Activated CD8-positive, alpha-beta T cell treated with anti-CD3 and anti-CD28 coated beads for 36 hours (primary cell): ENCODE data around the gene LAMTOR3. TPM values are rescaled to one million over a fixed set of nuclear protein-coding genes. Genes with fewer than 3 reads are reported as not detected.

ENCODE experiments used
- ATAC-seq: fragments of 200-7000 bp; cut with Tn5 transposase; one replicate; pipeline ENCODE4 v1.10.0; 2021; ENCODE audit warnings: mild to moderate bottlenecking, moderate library complexity
- CTCF ChIA-PET: fragments of 350-600 bp; sonication (Branson Sonifier 250); formaldehyde crosslinking; loops from one replicate; lab custom pipeline; 2021; ENCODE audit warnings: antibody characterized with exemption; lab: Charles Lee
- POLR2A ChIA-PET: fragments of 350-600 bp; sonication (Branson Sonifier 250); formaldehyde crosslinking; loops from one replicate; lab custom pipeline; 2021; ENCODE audit warnings: antibody characterized with exemption; lab: Charles Lee
- DNase-seq: peaks from one replicate; pipeline ENCODE4 v3.0.0-alpha.2; 2020
- H3K27ac Mint-ChIP-seq: one replicate; pipeline ENCODE4 v1.8.0; 2021; ENCODE audit warnings: mild to moderate bottlenecking, mixed read lengths
- H3K27me3 Mint-ChIP-seq: one replicate; pipeline ENCODE4 v1.8.0; 2021; ENCODE audit warnings: mixed read lengths
- H3K36me3 Mint-ChIP-seq: one replicate; pipeline ENCODE4 v1.8.0; 2021; ENCODE audit warnings: low read depth, mixed read lengths
- H3K4me1 Mint-ChIP-seq: one replicate; pipeline ENCODE4 v1.8.0; 2021; ENCODE audit warnings: low read depth, mixed read lengths
- H3K4me3 Mint-ChIP-seq: one replicate; pipeline ENCODE4 v1.8.0; 2021; ENCODE audit warnings: mild to moderate bottlenecking, moderate library complexity, mixed read lengths
- H3K9me3 Mint-ChIP-seq: one replicate; pipeline ENCODE4 v1.8.0; 2021; ENCODE audit warnings: mixed read lengths
- intact Hi-C: fragments of 100-400 bp; cut with micrococcal nuclease; formaldehyde crosslinking; loops from one replicate; pipeline ENCODE4 v1.10.0; 2022
- total RNA-seq, 2 experiments: library from RNA; stranded (reverse); gene quantifications; one replicate each; pipeline ENCODE4 v1.2.3, GENCODE V29; 2021
- TF ChIP-seq, protein P1 (sequence below): fragments of 200-600 bp; IDR thresholded peaks from one replicate; pipeline ENCODE4 v1.8.0; 2022; ENCODE audit warnings: antibody characterized with exemption, mild to moderate bottlenecking

LAMTOR3 gene
- total RNA-seq, 2 experiments from 2014 or later, result 23.2 to 23.5 TPM

DNA sequence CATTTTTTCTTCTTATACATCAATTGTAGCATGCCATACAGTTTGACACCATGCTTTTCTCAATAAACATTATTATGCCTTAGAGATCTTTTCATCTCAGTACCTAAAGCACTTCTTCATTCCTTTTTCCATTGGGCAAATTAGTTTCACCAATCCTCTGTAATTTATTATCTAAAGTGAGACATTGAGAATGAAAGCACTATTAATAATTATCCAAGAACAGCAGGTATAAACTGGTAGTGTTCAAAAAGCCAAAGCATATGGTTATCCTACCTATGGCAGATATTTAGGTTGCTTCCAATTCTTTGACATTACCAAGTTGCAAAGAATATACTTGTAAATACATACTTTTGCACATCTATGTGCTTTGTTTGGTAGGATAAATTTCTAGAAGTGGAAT lies 15.6 kb downstream of the LAMTOR3 start:
- no peaks in the 10 kb centered on the region for H3K4me1 Mint-ChIP-seq
- POLR2A ChIA-PET, result no interaction called here
- H3K27ac Mint-ChIP-seq, result no peak overlapping the region
- CTCF ChIA-PET, result interaction anchor here (1.8 to 2.3 kb wide), 2 partner anchors 67 to 70 kb away, joined by 5 to 11 read pairs; no protein-coding TSS in a partner anchor
- no peaks in the 10 kb centered on the region for H3K9me3 Mint-ChIP-seq
- TF ChIP-seq, protein P1, sequence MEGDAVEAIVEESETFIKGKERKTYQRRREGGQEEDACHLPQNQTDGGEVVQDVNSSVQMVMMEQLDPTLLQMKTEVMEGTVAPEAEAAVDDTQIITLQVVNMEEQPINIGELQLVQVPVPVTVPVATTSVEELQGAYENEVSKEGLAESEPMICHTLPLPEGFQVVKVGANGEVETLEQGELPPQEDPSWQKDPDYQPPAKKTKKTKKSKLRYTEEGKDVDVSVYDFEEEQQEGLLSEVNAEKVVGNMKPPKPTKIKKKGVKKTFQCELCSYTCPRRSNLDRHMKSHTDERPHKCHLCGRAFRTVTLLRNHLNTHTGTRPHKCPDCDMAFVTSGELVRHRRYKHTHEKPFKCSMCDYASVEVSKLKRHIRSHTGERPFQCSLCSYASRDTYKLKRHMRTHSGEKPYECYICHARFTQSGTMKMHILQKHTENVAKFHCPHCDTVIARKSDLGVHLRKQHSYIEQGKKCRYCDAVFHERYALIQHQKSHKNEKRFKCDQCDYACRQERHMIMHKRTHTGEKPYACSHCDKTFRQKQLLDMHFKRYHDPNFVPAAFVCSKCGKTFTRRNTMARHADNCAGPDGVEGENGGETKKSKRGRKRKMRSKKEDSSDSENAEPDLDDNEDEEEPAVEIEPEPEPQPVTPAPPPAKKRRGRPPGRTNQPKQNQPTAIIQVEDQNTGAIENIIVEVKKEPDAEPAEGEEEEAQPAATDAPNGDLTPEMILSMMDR, result no peak
- peaks cover 11% of the 10 kb centered on the region for H3K36me3 Mint-ChIP-seq
- DNase-seq (no peak), ATAC-seq (no peak)
- intact Hi-C loops, result no loop called here
- H3K27me3 Mint-ChIP-seq, result no peaks in the 10 kb centered on the region
- H3K4me3 Mint-ChIP-seq, result no peak overlapping the region

DNA sequence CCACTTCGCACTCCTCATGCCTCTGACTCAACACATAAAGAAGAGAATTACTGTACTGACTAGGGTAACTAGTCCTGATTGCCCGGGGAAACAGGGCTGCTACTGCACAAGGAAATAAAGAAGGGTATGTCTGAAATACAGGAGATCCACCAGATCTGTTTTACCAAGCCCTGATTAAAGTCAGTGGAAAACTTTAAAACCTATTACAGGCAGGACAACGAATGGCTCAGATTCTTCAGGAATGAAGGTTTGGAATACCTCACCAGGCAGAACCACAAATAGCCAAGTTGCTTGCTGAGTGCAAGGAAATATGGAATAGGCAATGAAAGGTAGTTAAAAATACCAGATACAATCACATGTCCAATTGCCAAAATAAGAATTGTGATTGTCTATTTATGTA lies 17.3 kb downstream of the LAMTOR3 start:
- Mint-ChIP-seq H3K27me3 (no peaks in the 10 kb centered on the region), H3K36me3 (peaks cover 9% of the 10 kb centered on the region), H3K27ac (no peak overlapping the region), H3K4me3 (no peak overlapping the region), H3K9me3 (no peaks in the 10 kb centered on the region), H3K4me1 (no peaks in the 10 kb centered on the region)
- no peak for DNase-seq
- intact Hi-C loops, result no loop called here
- TF ChIP-seq, protein P1, result no peak
- no peak for ATAC-seq
- CTCF ChIA-PET, result interaction anchor here (1.6 to 1.8 kb wide), 2 partner anchors 68 to 72 kb away, joined by 3 to 5 read pairs; no protein-coding TSS in a partner anchor
- POLR2A ChIA-PET, result no interaction called here

DNA sequence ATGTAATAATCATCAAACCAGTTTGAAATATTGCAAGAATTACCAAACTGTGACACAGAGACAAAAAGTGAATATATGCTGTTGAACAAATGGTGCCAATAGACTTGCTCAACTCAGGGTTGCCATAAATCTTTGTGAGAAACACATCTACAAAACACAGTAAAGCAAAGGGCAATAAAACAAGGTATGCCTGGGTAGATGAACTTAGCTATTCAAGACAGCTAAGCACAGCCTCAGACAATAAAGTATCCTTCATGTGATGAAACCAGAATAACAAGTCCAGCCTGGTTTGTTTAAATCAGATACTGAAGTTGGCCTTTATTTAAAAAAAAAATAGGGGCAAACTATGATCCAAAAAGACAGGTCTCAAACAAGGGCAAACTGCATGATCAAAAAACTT lies 19.2 kb downstream of the LAMTOR3 start:
- ChIA-PET POLR2A (no interaction called here), CTCF (interaction anchor here (1.1 to 1.9 kb wide), 3 partner anchors 14 to 67 kb away, joined by 3 to 8 read pairs (median 3); no protein-coding TSS in a partner anchor)
- no peak overlapping the region for H3K4me3 Mint-ChIP-seq
- no peaks in the 10 kb centered on the region for H3K4me1 Mint-ChIP-seq
- no peaks in the 10 kb centered on the region for H3K27me3 Mint-ChIP-seq
- H3K36me3 Mint-ChIP-seq, result peaks cover 8% of the 10 kb centered on the region
- no peaks in the 10 kb centered on the region for H3K9me3 Mint-ChIP-seq
- no peak overlapping the region for H3K27ac Mint-ChIP-seq
- intact Hi-C loops, result no loop called here
- DNase-seq, result no peak
- TF ChIP-seq, protein P1, result no peak
- ATAC-seq, result no peak

DNA sequence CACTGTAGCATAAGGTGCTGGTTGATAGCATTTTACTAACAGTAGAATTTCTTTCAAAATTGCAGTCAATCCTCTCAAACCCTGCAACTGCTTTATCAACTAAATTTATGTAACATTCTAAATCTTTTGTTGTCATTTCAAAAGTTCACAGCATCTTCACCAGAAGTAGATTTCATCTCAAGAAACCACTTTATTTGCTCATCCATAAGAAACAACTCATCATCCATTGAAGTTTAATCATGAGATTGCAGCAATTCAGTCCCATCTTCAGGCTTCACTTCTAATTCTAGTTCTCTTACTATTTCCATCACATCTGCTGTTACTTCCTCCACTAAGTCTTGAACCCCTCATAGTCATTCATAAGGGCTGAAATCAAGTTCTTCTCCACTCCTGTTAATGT lies 21.7 kb downstream of the LAMTOR3 start:
- Mint-ChIP-seq H3K4me3 (no peak overlapping the region), H3K36me3 (peaks cover 12% of the 10 kb centered on the region), H3K27me3 (no peaks in the 10 kb centered on the region), H3K4me1 (peaks cover 8% of the 10 kb centered on the region), H3K9me3 (no peaks in the 10 kb centered on the region), H3K27ac (no peak overlapping the region)
- ATAC-seq (no peak), DNase-seq (no peak)
- POLR2A ChIA-PET, result no interaction called here
- TF ChIP-seq, protein P1, result no peak
- intact Hi-C loops, result no loop called here
- CTCF ChIA-PET, result interaction anchor here (1.1 kb wide), 1 partner anchor 228 kb away, joined by 3 read pairs; no protein-coding TSS in a partner anchor

DNA sequence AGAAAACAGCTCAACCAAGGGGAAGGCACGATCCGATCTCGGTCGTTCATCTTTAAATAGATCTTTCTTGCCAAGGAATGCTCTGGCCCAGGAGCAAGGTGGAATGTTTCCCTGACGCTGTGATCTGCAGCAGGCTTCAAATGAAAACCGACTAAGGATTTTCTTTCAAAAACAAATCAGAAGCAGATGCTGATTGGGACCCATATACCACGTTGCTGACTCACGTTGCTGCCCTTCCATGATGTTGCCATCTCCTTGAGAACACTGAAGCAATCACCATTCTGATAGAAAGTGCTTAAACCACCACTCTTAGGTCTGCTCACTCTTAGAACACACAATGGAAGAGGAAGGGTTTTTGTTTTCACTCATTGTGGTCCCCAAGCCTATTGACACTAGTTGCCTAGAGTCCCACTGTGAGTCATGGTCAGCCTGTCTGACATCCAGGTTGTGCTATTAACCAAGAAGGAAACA lies 26.1 kb downstream of the LAMTOR3 start:
- POLR2A ChIA-PET, result interaction anchor here (0.8 kb wide), 1 partner anchor 17 kb away, joined by 3 read pairs; no protein-coding TSS in a partner anchor
- H3K36me3 Mint-ChIP-seq, result peaks cover 19% of the 10 kb centered on the region

More for the DNA sequence above, 26.1 kb downstream of the LAMTOR3 start:
- TF ChIP-seq, protein P1, result no peak
- peak; percentile 35 for DNase-seq
- H3K27ac Mint-ChIP-seq, result peak overlapping the region; percentile 46
- H3K27me3 Mint-ChIP-seq, result no peaks in the 10 kb centered on the region
- intact Hi-C loops, result no loop called here
- CTCF ChIA-PET, result no interaction called here
- peaks cover 8% of the 10 kb centered on the region for H3K4me1 Mint-ChIP-seq
- no peaks in the 10 kb centered on the region for H3K9me3 Mint-ChIP-seq
- H3K4me3 Mint-ChIP-seq, result no peak overlapping the region
- ATAC-seq, result peak; percentile 93
